ENCODE data around the gene PEX5.
"Not testable (repeated sequence)": the region's sequence is repeated elsewhere in the genome, so short reads cannot be mapped to it uniquely, and the experiment has no call there.

PEX5 gene

GRCh38 chr12:7161327-7161726, 28.2 kb upstream of the PEX5 start:
- DNase-seq = no peak

GRCh38 chr12:7161811-7162210, 27.7 kb upstream of the PEX5 start:
- no peak for DNase-seq

- DNase-seq = peak; percentile 70
Observed at GRCh38 chr12:7162691-7163114, 26.8 kb upstream of the PEX5 start.

- DNase-seq = no peak
Observed at GRCh38 chr12:7169951-7170350, 19.5 kb upstream of the PEX5 start.

GRCh38 chr12:7171854-7172253, 17.6 kb upstream of the PEX5 start:
- DNase-seq = no peak

GRCh38 chr12:7175493-7175892, 14.0 kb upstream of the PEX5 start:
- DNase-seq = no peak

GRCh38 chr12:7176595-7176994, 12.9 kb upstream of the PEX5 start:
- no peak for DNase-seq

GRCh38 chr12:7178481-7178880, 11.0 kb upstream of the PEX5 start:
- no peak for DNase-seq

GRCh38 chr12:7180685-7181084, 8.8 kb upstream of the PEX5 start:
- DNase-seq = no peak

GRCh38 chr12:7186058-7186457, 3.4 kb upstream of the PEX5 start:
- DNase-seq = not testable (repeated sequence)

- peak; percentile 34 for DNase-seq
Observed at GRCh38 chr12:7188562-7189397, 706 bp upstream of the PEX5 start.

- DNase-seq = peak; percentile 45
Observed at GRCh38 chr12:7190268-7191055, 976 bp downstream of the PEX5 start.

GRCh38 chr12:7193674-7194073, 4.2 kb downstream of the PEX5 start:
- DNase-seq = no peak

GRCh38 chr12:7197841-7198240, 8.4 kb downstream of the PEX5 start:
- no peak for DNase-seq

- no peak for DNase-seq
Observed at GRCh38 chr12:7203109-7203508, 13.6 kb downstream of the PEX5 start.

- DNase-seq = no peak
Observed at GRCh38 chr12:7205091-7205490, 15.6 kb downstream of the PEX5 start.

GRCh38 chr12:7206691-7207090, 17.2 kb downstream of the PEX5 start:
- no peak for DNase-seq

GRCh38 chr12:7207866-7208625, 18.6 kb downstream of the PEX5 start:
- no peak for DNase-seq

- no peak for DNase-seq
Observed at GRCh38 chr12:7209958-7210357, 20.5 kb downstream of the PEX5 start.

GRCh38 chr12:7210642-7211151, 21.2 kb downstream of the PEX5 start:
- no peak for DNase-seq

- no peak for DNase-seq
Observed at GRCh38 chr12:7212678-7213077, 23.2 kb downstream of the PEX5 start.

GRCh38 chr12:7213745-7214144, 24.3 kb downstream of the PEX5 start:
- DNase-seq = not testable (repeated sequence)

- DNase-seq = no peak
Observed at GRCh38 chr12:7217475-7218069, 28.1 kb downstream of the PEX5 start.
